ENCODE data around the gene PRRG4. TPM values are rescaled to one million over a fixed set of nuclear protein-coding genes. Genes with fewer than 3 reads are reported as not detected.
A peak's percentile ranks its signal among the peaks of the same experiment; 100 is the strongest.
"Not testable (repeated sequence)": the region's sequence is repeated elsewhere in the genome, so short reads cannot be mapped to it uniquely, and the experiment has no call there.

PRRG4 gene
- polyA plus RNA-seq, 3 donors, result 6.0 to 6.3 (median 6.2) TPM

GRCh38 chr11:32883421-32883820 lies 53.7 kb downstream of the PRRG4 start:
- no peak for DNase-seq (ENCODE audit: low read depth in 3 of 3, low spot score in 2 of 3)

DNA sequence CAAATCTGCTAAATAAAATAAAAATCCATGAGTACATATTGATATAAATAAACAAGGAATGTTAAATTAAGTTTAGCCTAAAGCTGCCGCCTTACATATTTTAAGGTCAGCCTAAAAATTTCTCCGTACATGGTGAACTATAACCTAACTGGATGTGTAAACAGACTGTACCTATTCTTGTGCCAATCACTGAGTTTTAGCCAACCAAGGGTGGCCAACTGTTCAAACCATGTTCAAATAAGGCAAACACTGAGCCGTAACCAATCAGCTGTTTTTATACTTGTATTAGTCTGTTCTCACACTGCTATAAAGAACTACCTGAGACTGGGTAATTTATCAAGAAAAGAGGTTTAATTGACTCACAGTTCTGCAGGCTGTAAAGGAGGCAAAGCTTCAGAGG lies 54.3 kb downstream of the PRRG4 start:
- DNase-seq (ENCODE audit: low read depth in 3 of 3, low spot score in 2 of 3), result no peak

DNA sequence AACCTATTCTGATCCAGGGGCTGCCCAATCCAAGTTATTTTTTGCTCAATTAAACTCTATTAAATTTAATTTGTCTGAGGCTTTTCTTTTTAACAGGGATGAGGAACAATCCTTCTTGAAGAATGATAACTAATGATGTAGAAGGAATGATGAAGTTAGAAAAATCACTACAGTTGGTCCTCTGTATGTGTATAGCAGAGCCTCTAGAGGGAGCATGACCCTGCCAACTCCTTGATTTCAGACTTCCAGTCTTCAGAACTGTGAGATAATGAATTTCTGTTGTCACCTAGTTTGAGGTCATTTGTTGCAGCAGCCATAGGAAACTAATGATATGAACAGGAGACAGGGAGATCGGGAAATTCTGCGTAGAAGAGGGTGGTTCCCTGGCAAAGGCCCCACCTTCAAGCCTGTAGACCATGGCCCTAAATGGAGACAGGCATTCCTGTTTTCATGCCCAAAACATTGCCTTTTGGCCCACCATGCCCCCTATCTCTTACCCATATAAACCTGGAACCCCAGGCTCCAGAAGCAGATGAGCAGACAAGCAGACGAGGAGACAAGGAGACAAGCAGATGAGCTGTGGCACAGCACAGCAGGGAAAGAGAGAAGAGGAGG lies 55.1 kb downstream of the PRRG4 start:
- DNase-seq (ENCODE audit: low read depth in 3 of 3, low spot score in 2 of 3), result no peak

GRCh38 chr11:32885556-32885955 lies 55.8 kb downstream of the PRRG4 start:
- DNase-seq (ENCODE audit: low read depth in 3 of 3, low spot score in 2 of 3), result no peak

DNA sequence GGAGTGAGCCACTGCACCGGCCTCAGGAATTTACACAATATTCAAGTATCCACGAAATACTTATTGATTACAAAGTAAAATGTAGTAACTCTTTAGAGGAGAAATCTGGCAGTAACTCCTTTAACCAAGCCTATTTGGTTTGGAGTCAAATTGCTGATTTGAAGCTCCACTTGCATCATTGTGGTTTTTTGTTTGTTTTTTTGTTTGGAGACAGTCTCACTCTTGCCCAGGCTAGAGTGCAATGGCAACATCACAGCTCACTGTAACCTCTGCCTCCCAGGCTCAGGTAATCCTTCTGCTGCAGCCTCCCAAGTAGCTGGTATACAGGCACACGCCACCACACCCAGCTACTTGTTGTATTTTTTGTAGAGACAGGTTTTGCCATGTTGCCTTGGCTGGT lies 56.5 kb downstream of the PRRG4 start:
- no peak for DNase-seq (ENCODE audit: low read depth in 3 of 3, low spot score in 2 of 3)

- DNase-seq (ENCODE audit: low read depth in 3 of 3, low spot score in 2 of 3), result not testable (repeated sequence)
Measured at GRCh38 chr11:32887707-32888383, 58.1 kb downstream of the PRRG4 start.

DNA sequence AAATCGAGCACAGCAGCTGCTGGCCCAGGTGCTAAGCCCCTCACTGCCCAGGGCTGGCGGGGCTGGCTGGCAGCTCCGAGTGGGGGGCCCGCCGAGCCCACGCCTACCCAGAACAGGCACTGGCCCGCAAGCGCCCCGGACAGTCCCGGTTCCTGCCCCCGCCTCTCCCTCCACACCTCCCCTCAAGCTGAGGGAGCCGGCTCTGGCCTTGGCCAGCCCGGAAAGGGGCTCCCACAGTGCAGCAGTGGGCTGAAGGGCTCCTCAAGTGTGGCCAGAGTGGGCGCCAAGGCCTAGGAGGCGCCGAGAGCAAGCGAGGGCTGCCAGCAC lies 58.6 kb downstream of the PRRG4 start:
- DNase-seq (ENCODE audit: low read depth in 3 of 3, low spot score in 2 of 3), result not testable (repeated sequence)

GRCh38 chr11:32888805-32889204 lies 59.1 kb downstream of the PRRG4 start:
- no peak for DNase-seq (ENCODE audit: low read depth in 3 of 3, low spot score in 2 of 3)

- DNase-seq (ENCODE audit: low read depth in 3 of 3, low spot score in 2 of 3), result no peak
Measured at GRCh38 chr11:32890843-32891656, 61.3 kb downstream of the PRRG4 start.

GRCh38 chr11:32891657-32892354 lies 62.1 kb downstream of the PRRG4 start:
- DNase-seq (ENCODE audit: low read depth in 3 of 3, low spot score in 2 of 3), result peak in 1 of 3 donors; percentile 64

DNA sequence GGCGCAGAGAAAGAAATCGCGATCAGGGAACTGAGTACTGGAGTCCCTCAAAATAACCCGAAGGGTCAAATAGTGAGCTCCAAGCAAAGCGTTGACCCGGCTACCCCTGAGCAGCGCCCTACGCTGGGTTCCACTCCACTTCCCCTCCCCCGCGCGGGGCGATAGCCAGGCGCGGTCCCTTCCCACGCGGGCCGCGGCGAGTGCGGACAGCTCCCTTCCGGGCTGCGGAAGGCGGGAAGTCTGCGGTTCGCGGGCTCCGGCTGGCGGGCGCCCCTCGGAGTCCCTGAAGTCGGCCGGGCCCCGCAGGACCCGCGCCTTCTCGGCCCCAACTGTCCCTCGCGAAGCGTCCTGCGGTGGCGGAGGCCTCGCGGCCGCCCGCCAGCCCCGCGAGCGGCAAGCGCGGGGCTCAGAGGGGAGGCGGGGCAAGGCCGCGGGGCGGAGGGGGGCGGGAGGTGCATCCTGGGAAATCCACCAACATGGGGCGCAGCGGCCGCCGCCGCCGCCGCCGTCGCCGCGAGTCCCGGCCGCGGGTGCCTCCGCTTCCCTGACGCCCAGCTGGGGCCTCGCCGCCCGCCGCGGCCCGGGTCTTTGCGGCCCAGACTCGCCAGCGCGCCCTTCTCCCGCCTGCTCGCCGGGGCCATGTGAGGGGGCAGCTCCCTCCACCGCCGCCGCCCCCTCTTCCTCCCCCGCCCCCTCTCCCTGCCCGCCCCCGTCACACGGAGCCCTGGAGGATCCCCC lies 62.8 kb downstream of the PRRG4 start, which contains the start of gene QSER1:
TSS of gene QSER1 (plus strand) at position 457 of the 738 bp plus-strand sequence. CDS start 315 bp downstream, outside the sequence.
- DNase-seq (ENCODE audit: low read depth in 3 of 3, low spot score in 2 of 3), result peak in 2 of 3 donors; percentile 58 to 68

DNA sequence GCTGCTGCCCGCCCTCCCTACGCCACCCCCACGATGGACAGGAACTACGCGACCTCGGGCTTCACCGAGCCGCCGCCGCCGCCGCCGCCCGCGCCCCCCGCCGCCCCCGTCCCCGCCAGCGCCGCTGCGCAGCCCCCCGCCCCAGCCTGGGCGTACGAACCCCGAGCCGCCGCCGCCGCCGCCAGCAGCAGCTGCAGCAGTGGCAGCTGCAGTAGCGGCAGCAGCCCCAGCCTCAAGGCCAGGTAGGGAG lies 63.3 kb downstream of the PRRG4 start:
- no peak for DNase-seq (ENCODE audit: low read depth in 3 of 3, low spot score in 2 of 3)

GRCh38 chr11:32893343-32894148 lies 63.8 kb downstream of the PRRG4 start:
- DNase-seq (ENCODE audit: low read depth in 3 of 3, low spot score in 2 of 3), result peak in 1 of 3 donors; percentile 45

DNA sequence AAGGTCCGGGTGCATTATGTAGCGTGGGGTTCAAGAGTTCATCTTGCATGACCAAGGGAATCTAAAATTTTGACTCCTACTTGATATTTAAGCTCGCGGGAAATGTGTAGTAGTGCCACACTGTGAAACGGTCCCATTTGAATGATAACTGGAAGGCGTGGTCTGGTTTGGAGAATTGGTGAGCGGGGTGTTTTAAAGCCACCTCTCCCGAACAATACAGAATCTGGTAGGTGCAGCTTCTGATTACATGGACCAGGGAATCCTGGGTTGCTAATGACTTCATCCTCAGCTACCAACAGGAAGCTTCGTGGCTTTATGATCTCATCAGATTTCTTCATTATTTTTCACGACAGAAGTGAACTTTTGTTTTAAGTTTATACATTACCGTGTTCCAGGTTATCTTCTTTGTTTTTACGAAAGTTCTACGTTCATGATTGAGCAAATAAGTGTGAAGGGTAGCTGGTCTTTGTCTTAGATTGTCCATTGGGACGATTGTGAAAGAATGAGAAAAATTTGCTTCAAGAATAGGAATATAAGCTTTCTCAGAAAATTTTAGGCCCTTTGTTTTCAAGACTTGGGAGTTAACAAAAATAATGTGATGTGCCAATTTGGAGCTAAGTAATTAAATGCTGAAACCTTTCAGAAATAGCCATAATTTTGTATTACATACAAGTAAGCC lies 64.6 kb downstream of the PRRG4 start:
- DNase-seq (ENCODE audit: low read depth in 3 of 3, low spot score in 2 of 3), result peak in 2 of 3 donors; percentile 61 to 63

DNA sequence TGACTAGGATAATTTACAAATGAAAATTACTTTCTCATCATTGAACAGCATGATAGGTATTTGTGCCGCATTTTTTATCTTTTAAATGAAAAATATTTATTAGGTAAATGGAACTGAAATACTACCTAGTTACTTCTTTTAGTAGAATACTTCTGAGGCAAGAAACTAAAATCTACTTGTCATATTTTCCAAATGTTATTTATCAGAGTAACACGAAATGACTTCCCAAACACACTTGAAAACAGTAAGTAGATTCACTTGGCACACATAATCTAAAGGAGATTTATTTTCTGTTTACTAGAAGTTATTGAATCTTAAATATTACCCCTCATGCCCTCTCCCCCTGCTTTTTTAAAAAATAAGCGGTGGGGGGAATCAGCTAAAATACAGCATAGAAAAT lies 65.2 kb downstream of the PRRG4 start:
- no peak for DNase-seq (ENCODE audit: low read depth in 3 of 3, low spot score in 2 of 3)

GRCh38 chr11:32895471-32895870 lies 65.7 kb downstream of the PRRG4 start:
- no peak for DNase-seq (ENCODE audit: low read depth in 3 of 3, low spot score in 2 of 3)

- DNase-seq (ENCODE audit: low read depth in 3 of 3, low spot score in 2 of 3), result no peak
Measured at GRCh38 chr11:32897103-32897502, 67.4 kb downstream of the PRRG4 start.

DNA sequence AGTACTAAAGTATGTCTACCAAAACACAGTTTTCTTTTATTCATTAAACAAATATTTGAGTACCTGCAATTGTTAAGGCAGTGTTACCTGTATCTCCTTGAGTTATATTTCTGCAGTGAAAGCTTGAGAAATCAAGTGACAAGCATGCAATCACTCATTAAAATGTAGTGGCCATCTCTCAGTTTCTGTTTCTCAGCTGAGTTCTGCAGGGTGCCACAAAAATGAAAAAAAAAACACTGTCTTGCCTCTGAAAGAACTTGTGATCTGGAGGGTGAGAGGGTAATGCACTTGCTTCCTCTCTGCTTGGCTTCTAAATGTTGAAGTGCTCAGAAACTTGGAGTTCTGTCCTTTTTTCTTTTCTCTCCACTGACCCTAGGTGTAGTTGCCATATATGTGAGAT lies 69.7 kb downstream of the PRRG4 start:
- no peak for DNase-seq (ENCODE audit: low read depth in 3 of 3, low spot score in 2 of 3)

GRCh38 chr11:32902089-32902665 lies 72.5 kb downstream of the PRRG4 start:
- no peak for DNase-seq (ENCODE audit: low read depth in 3 of 3, low spot score in 2 of 3)

All from right renal cortex interstitium (tissue), 3 donors.